ENCODE results near the gene MED12L.

Gene MED12L

GRCh38 chr3:151296226-151296625 is 210.8 kb downstream of the MED12L start:
- DNase-seq (ENCODE audit: low read depth, low spot score): no peak
- CTCF ChIA-PET: interaction anchor here (1.4 to 2.6 kb wide), 2 partner anchors 10 to 32 kb away, joined by 3 to 11 read pairs; no protein-coding TSS in a partner anchor
- no peak overlapping the region for H3K4me3 ChIP-seq (ENCODE audit: low read depth, low read length)
- POLR2A ChIA-PET: no interaction called here
- TF ChIP-seq CTCF (IDR thresholded peaks at IDR 0.05; ENCODE audit: insufficient read depth, low read length, missing control alignments): no peak

- no peak for DNase-seq (ENCODE audit: low read depth, low spot score)
- POLR2A ChIA-PET: no interaction called here
- TF ChIP-seq CTCF (IDR thresholded peaks at IDR 0.05; ENCODE audit: insufficient read depth, low read length, missing control alignments): no peak
- CTCF ChIA-PET: interaction anchor here (0.6 to 2.6 kb wide), 5 partner anchors 9 to 1270 kb away, joined by 3 to 11 read pairs (median 4); no protein-coding TSS in a partner anchor
- H3K4me3 ChIP-seq (ENCODE audit: low read depth, low read length): no peak overlapping the region
Measured at GRCh38 chr3:151297429-151297828, 212.0 kb downstream of the MED12L start.

GRCh38 chr3:151299006-151299405 is 213.5 kb downstream of the MED12L start:
- POLR2A ChIA-PET: no interaction called here
- no peak for DNase-seq (ENCODE audit: low read depth, low spot score)
- CTCF ChIA-PET: interaction anchor here (1.1 to 3.7 kb wide), 6 partner anchors 11 to 620 kb away, joined by 4 to 11 read pairs (median 6); no protein-coding TSS in a partner anchor
- TF ChIP-seq CTCF (IDR thresholded peaks at IDR 0.05; ENCODE audit: insufficient read depth, low read length, missing control alignments): no peak
- H3K4me3 ChIP-seq (ENCODE audit: low read depth, low read length): no peak overlapping the region

- CTCF ChIA-PET: interaction anchor here (1.2 to 3.7 kb wide), 3 partner anchors 9 to 619 kb away, joined by 4 to 11 read pairs (median 10); no protein-coding TSS in a partner anchor
- POLR2A ChIA-PET: no interaction called here
- no peak for DNase-seq (ENCODE audit: low read depth, low spot score)
- no peak overlapping the region for H3K4me3 ChIP-seq (ENCODE audit: low read depth, low read length)
- no peak for TF ChIP-seq CTCF (IDR thresholded peaks at IDR 0.05; ENCODE audit: insufficient read depth, low read length, missing control alignments)
Measured at GRCh38 chr3:151300539-151300938, 215.1 kb downstream of the MED12L start.

- TF ChIP-seq CTCF (IDR thresholded peaks at IDR 0.05; ENCODE audit: insufficient read depth, low read length, missing control alignments): no peak
- POLR2A ChIA-PET: no interaction called here
- no peak overlapping the region for H3K4me3 ChIP-seq (ENCODE audit: low read depth, low read length)
- CTCF ChIA-PET: interaction anchor here (1.0 to 3.7 kb wide), 3 partner anchors 9 to 536 kb away, joined by 3 to 11 read pairs (median 4); no protein-coding TSS in a partner anchor
- no peak for DNase-seq (ENCODE audit: low read depth, low spot score)
Measured at GRCh38 chr3:151301787-151302186, 216.3 kb downstream of the MED12L start.

- DNase-seq (ENCODE audit: low read depth, low spot score): no peak
- H3K4me3 ChIP-seq (ENCODE audit: low read depth, low read length): no peak overlapping the region
- ChIA-PET POLR2A (no interaction called here), CTCF (interaction anchor here (1.0 to 2.0 kb wide), 4 partner anchors 12 to 534 kb away, joined by 3 to 7 read pairs (median 4); no protein-coding TSS in a partner anchor)
- no peak for TF ChIP-seq CTCF (IDR thresholded peaks at IDR 0.05; ENCODE audit: insufficient read depth, low read length, missing control alignments)
Measured at GRCh38 chr3:151303751-151304150, 218.3 kb downstream of the MED12L start.

All from AG04449 (cell line).